K562 (cell line): ENCODE data around the gene ODF2. TPM values are rescaled to one million over a fixed set of nuclear protein-coding genes. Genes with fewer than 3 reads are reported as not detected.

ENCODE experiments used
- ATAC-seq: fragments of 200-7000 bp; cut with Tn5 transposase; 3 replicates; pipeline ENCODE4 v1.9.1; 2020; ENCODE audit warnings: moderate library complexity
- BruUV-seq: library from RNA; stranded (reverse); fragments of 400-500 nt; replicated peaks from 2 replicates; lab custom pipeline; 2021; lab: Mats Ljungman, UMichigan
- CTCF ChIA-PET: fragments of 300-600 bp; formaldehyde crosslinking; extraction: SDS; loops from one replicate; lab custom pipeline; 2021; ENCODE audit warnings: low intra/inter-chr PET ratio; lab: Yijun Ruan, JAX
- POLR2A ChIA-PET: fragments of 300-600, 350-650 bp; sonication (Branson Sonifier 250); formaldehyde crosslinking; extraction: SDS; loops from one replicate; lab custom pipeline; 2021; ENCODE audit warnings: antibody characterized with exemption, inconsistent platforms; lab: Yijun Ruan, JAX
- DNase-seq, 4 experiments: peaks; one replicate each; pipeline versions ENCODE4 v3.0.0 to v3.0.0-alpha.2; 2011 to 2018; ENCODE audit warnings: low spot score in 3 of 4, mixed read lengths in 3 of 4; ENCODE audit errors: extremely low read depth in 1 of 4
- FAIRE-seq: peaks from 2 replicates; lab custom pipeline; 2011; peaks lifted over from hg19 to GRCh38; lab: Jason Lieb, UNC
- H2AFZ ChIP-seq: 2 replicates; pipeline ENCODE4 v1.6.0; 2011; ENCODE audit warnings: low read depth, low read length, control low read depth, inconsistent platforms
- H3K27ac ChIP-seq: fragments of 200-600 bp; 3 replicates; pipeline ENCODE4 v1.8.0; 2011; ENCODE audit warnings: low read depth, mild to moderate bottlenecking, control low read depth, inconsistent platforms, low read length, moderate library complexity, mixed read lengths; ENCODE audit errors: extremely low read depth
- H3K27me3 ChIP-seq, 2 experiments: fragments of 300-600 bp in 1 of 2; 2 replicates in 1 of 2; 3 replicates in 1 of 2; pipeline versions ENCODE4 v1.6.0 to v1.8.0; 2011; ENCODE audit warnings: inconsistent platforms in 2 of 2, low read length in 2 of 2, mild to moderate bottlenecking in 1 of 2, mixed read lengths in 1 of 2, moderate library complexity in 1 of 2; ENCODE audit not compliant: control insufficient read depth in 2 of 2, insufficient read depth in 2 of 2
- H3K36me3 ChIP-seq: fragments of 300-600 bp; 3 replicates; pipeline ENCODE4 v1.8.0; 2011; ENCODE audit warnings: mild to moderate bottlenecking, low read length, inconsistent platforms; ENCODE audit not compliant: control insufficient read depth, insufficient read depth
- H3K4me1 ChIP-seq, 2 experiments: fragments of 200-600 bp in 1 of 2; replicated peaks in 1 of 2; 2 replicates in 1 of 2; 3 replicates in 1 of 2; pipeline versions ENCODE4 v1.5.1 to v1.8.0; 2011; ENCODE audit warnings: inconsistent platforms in 2 of 2, low read length in 2 of 2, mild to moderate bottlenecking in 1 of 2, mixed read lengths in 1 of 2, moderate library complexity in 1 of 2; ENCODE audit not compliant: control insufficient read depth in 2 of 2, insufficient read depth in 2 of 2
- H3K4me2 ChIP-seq: 2 replicates; pipeline ENCODE4 v1.6.1; 2011; ENCODE audit warnings: low read length, control low read depth, inconsistent platforms, mixed read lengths; ENCODE audit not compliant: insufficient read depth
- H3K4me3 ChIP-seq: fragments of 200-600 bp; sonication (generic), shearing (Covaris generic); 2 replicates; pipeline ENCODE4 v1.5.1; 2016; ENCODE audit warnings: control low read depth, inconsistent platforms
- H3K79me2 ChIP-seq: fragments of 200-600 bp; 3 replicates; pipeline ENCODE4 v1.8.0; 2011; ENCODE audit warnings: low read length, inconsistent platforms; ENCODE audit not compliant: control insufficient read depth, insufficient read depth
- H3K9ac ChIP-seq, 2 experiments: 2 replicates each; pipeline versions ENCODE4 v1.6.0 to v1.6.1; 2011; ENCODE audit warnings: low read depth in 2 of 2, low read length in 2 of 2, control low read depth in 1 of 2, inconsistent platforms in 1 of 2, mild to moderate bottlenecking in 1 of 2, mixed read lengths in 1 of 2; ENCODE audit not compliant: insufficient read depth in 1 of 2
- H3K9me1 ChIP-seq: one replicate; pipeline ENCODE4 v1.6.0; 2011; ENCODE audit warnings: inconsistent platforms, mild to moderate bottlenecking, low read length, moderate library complexity; ENCODE audit not compliant: control insufficient read depth, insufficient read depth
- H3K9me3 ChIP-seq: replicated peaks from 2 replicates; pipeline ENCODE4 v1.5.1; 2011; ENCODE audit warnings: low read depth, low read length, inconsistent platforms; ENCODE audit not compliant: control insufficient read depth, insufficient read depth
- H4K20me1 ChIP-seq: replicated peaks from 2 replicates; pipeline ENCODE4 v1.6.1; 2011; ENCODE audit warnings: low read length, inconsistent platforms, mixed read lengths; ENCODE audit not compliant: control insufficient read depth, insufficient read depth
- HMG20B ChIP-seq: fragments of 250-450 bp; sonication (Bioruptor Pico); IDR thresholded peaks from 2 replicates; pipeline ENCODE4 v1.5.0; 2021; ENCODE audit warnings: mild to moderate bottlenecking
- SPI1 ChIP-seq: IDR thresholded peaks from 2 replicates; pipeline ENCODE4 v1.6.1; 2011; ENCODE audit warnings: low read depth, low read length, control low read depth, borderline replicate concordance
- TFAP4 ChIP-seq: sonication (generic); formaldehyde crosslinking; IDR thresholded peaks from 2 replicates; pipeline ENCODE4 v1.8.0; 2022; ENCODE audit warnings: missing genetic modification reagents, mild to moderate bottlenecking, moderate library complexity, borderline replicate concordance
- WGBS: fragments of 100-300 bp; shearing (Covaris generic); methylation state at CpG from one replicate; pipeline ENCODE4 v1.1.6; 2016; ENCODE audit warnings: low coverage, mixed read lengths; ENCODE audit not compliant: insufficient coverage; ENCODE audit errors: missing lambda C conversion rate; 5-methylcytosine and 5-hydroxymethylcytosine counted together
- in situ Hi-C: fragments of 300-500 bp; cut with MboI; formaldehyde crosslinking; loops from 4 replicates; pipeline ENCODE4 v1.15.0; 2018; ENCODE audit warnings: inconsistent platforms, mixed read lengths
- intact Hi-C: fragments of 100-400 bp; cut with micrococcal nuclease; formaldehyde crosslinking; loops from 2 replicates; pipeline ENCODE4 v1.14.2; 2022
- polyA plus RNA-seq, 8 experiments: library from polyadenylated mRNA; depleted of rRNA in 4 of 8; stranded (reverse) in 5 of 8; unstranded in 3 of 8; fragments of >200 nt; fragmentation: Nextera tagmentation in 2 of 8; fragmentation: Illumina TruSeq in 1 of 8; extraction: Ambion mirVana in 2 of 8; extraction: Trizol in 1 of 8; gene quantifications; 2 replicates each; pipeline versions ENCODE4 v1.2.1 to v1.2.3, GENCODE V29; 2011 to 2014; ENCODE audit warnings: inconsistent platforms in 1 of 8, missing spikeins in 1 of 8
- total RNA-seq, 7 experiments: library from RNA; depleted of rRNA in 6 of 7; stranded (reverse); fragments of >200 nt in 6 of 7; fragmentation: Illumina TruSeq in 2 of 7; extraction: Trizol in 2 of 7; gene quantifications; 2 replicates each; pipeline versions ENCODE4 v1.2.1 to v1.2.3, GENCODE V29; 2011 to 2021; ENCODE audit warnings: low replicate concordance in 1 of 7

The ODF2 gene
- total and polyA plus RNA-seq, 9 of the 15 experiments (the other 6 are each of a cell fraction or from before 2014, with no cell fraction given), result 16.5 to 83.2 (median 69.7) TPM

- peaks cover 0 to 17% of the 10 kb centered on the region in 2 experiments; a peak in 2 of 5 replicates for H3K4me1 ChIP-seq
- H3K79me2 ChIP-seq, result no peaks in the 10 kb centered on the region
- ChIA-PET CTCF (no interaction called here), POLR2A (interaction anchor here (0.6 to 0.8 kb wide), 3 partner anchors 17 to 39 kb away, joined by 3 to 4 read pairs (median 3); no protein-coding TSS in a partner anchor)
- intact Hi-C loops (no loop called here), in situ Hi-C loops (no loop called here)
- no peaks in the 10 kb centered on the region for H3K9me1 ChIP-seq
- no peak overlapping the region for H2AFZ ChIP-seq
- H3K36me3 ChIP-seq, result no peaks in the 10 kb centered on the region
- H3K9me3 ChIP-seq, result no peaks in the 10 kb centered on the region
- no peaks in the 10 kb centered on the region for H4K20me1 ChIP-seq
- H3K27ac ChIP-seq, result no peak overlapping the region
- FAIRE-seq, result no peak
- DNase-seq, result no peak
- no peak for ATAC-seq
- peak overlapping the region in 1 of 2 experiments; percentile 83; a peak in 2 of 4 replicates for H3K9ac ChIP-seq
- H3K4me2 ChIP-seq, result no peak overlapping the region
- no TSS peak for BruUV-seq
- peak; percentile 37; the same call in 1 of the 2 replicates for TF ChIP-seq TFAP4 (CRISPR knock-in tag)
- no peak for TF ChIP-seq HMG20B
- peak; percentile 44; the same call in 1 of the 2 replicates for TF ChIP-seq SPI1
- no peak overlapping the region for H3K4me3 ChIP-seq
- WGBS, result 16% methylated on average over 8 of the region's 9 CpGs
- H3K27me3 ChIP-seq, result peaks cover 0 to 11% of the 10 kb centered on the region in 2 experiments; a peak in 2 of 5 replicates
Measured at GRCh38 chr9:128406848-128407391, 48.9 kb upstream of the ODF2 start.
